IPS DF 6.9 (cell line): ENCODE data around the gene MARS1.
"Not testable (repeated sequence)": the region's sequence is repeated elsewhere in the genome, so short reads cannot be mapped to it uniquely, and the experiment has no call there.

ENCODE experiments used
- DNase-seq: peaks from one replicate; pipeline ENCODE4 v3.0.0-alpha.2; 2013; ENCODE audit warnings: low read depth, low spot score
- H3K27ac ChIP-seq: one replicate; pipeline ENCODE4 v1.5.1; 2013; ENCODE audit warnings: low read length, control low read depth
- H3K27me3 ChIP-seq: 2 replicates; pipeline ENCODE4 v1.6.1; 2013; ENCODE audit warnings: mild to moderate bottlenecking, low read length; ENCODE audit not compliant: control insufficient read depth, insufficient read depth
- H3K36me3 ChIP-seq: 2 replicates; pipeline ENCODE4 v1.6.1; 2013; ENCODE audit warnings: low read length; ENCODE audit not compliant: control insufficient read depth, insufficient read depth
- H3K4me1 ChIP-seq: 2 replicates; pipeline ENCODE4 v1.6.1; 2013; ENCODE audit warnings: low read length; ENCODE audit not compliant: control insufficient read depth, insufficient read depth
- H3K4me3 ChIP-seq: 2 replicates; pipeline ENCODE4 v1.5.1; 2013; ENCODE audit warnings: mild to moderate bottlenecking, low read length
- H3K9me3 ChIP-seq: 2 replicates; pipeline ENCODE4 v1.6.1; 2013; ENCODE audit warnings: low read length, inconsistent platforms; ENCODE audit not compliant: control insufficient read depth, insufficient read depth
- WGBS: extraction: QIAGEN DNeasy Blood & Tissue Kit; methylation state at CpG from one replicate; pipeline ENCODE4 v1.1.7; 2013; ENCODE audit warnings: mixed read lengths, missing lambda C conversion rate; ENCODE audit not compliant: insufficient read length, insufficient coverage; 5-methylcytosine and 5-hydroxymethylcytosine counted together

Gene MARS1

DNA sequence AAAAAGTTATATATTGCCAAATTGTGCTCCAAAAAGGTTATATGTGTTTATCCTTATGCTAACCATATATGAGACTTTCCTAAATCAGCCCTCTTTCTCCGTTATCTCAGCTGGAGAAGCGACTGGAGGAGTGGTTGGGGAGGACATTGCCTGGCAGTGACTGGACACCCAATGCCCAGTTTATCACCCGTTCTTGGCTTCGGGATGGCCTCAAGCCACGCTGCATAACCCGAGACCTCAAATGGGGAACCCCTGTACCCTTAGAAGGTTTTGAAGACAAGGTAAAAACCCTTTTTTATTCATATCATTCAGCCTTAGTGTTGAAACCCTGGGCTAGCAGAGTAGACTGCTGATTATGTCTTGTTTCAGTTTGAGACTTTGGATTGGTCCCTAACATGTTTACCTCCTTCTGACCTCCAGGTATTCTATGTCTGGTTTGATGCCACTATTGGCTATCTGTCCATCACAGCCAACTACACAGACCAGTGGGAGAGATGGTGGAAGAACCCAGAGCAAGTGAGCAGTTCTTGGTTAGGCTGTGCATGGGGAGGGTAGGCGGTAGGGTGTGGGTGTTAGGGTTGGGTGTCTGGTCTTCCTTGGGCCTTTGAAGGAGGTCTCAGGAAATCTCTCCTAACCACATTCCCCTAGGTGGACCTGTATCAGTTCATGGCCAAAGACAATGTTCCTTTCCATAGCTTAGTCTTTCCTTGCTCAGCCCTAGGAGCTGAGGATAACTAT is 23.9 kb downstream of the MARS1 start:
- no CpG with 5 or more reads among the region's 7 CpGs for WGBS
- H3K9me3 ChIP-seq = no peaks in the 10 kb centered on the region

DNA sequence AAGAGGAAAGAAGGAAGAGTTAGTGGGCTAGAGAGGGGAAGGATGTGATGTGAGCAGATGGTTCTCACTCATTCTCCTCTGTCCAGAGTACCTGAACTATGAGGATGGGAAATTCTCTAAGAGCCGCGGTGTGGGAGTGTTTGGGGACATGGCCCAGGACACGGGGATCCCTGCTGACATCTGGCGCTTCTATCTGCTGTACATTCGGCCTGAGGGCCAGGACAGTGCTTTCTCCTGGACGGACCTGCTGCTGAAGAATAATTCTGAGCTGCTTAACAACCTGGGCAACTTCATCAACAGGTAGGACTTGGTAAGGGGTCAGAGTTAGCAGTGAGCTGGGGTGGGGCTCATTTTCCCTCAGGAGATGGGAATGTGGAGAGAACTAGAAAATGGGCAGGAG is 24.8 kb downstream of the MARS1 start:
- WGBS = no CpG with 5 or more reads among the region's 6 CpGs
- DNase-seq = no peak
- Histone ChIP-seq H3K27me3 (no peaks in the 10 kb centered on the region), H3K4me1 (no peaks in the 10 kb centered on the region), H3K9me3 (no peaks in the 10 kb centered on the region), H3K36me3 (peaks cover 50% of the 10 kb centered on the region), H3K27ac (no peak overlapping the region), H3K4me3 (no peak overlapping the region)

More for the DNA sequence above, 23.9 kb downstream of the MARS1 start:
- Histone ChIP-seq H3K27me3 (no peaks in the 10 kb centered on the region), H3K4me3 (no peak overlapping the region), H3K36me3 (peaks cover 43% of the 10 kb centered on the region), H3K27ac (no peak overlapping the region), H3K4me1 (no peaks in the 10 kb centered on the region)
- no peak for DNase-seq

DNA sequence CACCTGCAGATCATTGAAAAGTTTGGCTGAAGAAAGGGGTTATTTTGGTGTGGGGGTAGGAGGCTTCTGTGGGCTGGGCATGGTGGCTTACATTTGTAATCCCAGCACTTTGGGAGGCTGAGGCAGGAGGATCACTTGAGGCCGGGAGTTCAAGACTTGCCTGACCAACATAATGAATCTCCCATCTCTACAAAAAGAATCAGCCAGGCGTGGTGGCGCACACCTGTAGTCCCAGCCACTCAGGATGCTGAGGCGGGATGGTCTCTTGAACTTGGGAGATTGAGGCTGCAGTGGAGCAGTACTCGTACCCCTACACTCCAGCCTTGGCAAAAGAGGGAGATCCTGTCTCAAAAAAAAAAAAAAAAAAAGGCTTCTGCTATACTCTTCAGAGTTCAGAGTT is 25.4 kb downstream of the MARS1 start:
- DNase-seq = no peak
- Histone ChIP-seq H3K4me3 (no peak overlapping the region), H3K27ac (no peak overlapping the region), H3K4me1 (no peaks in the 10 kb centered on the region), H3K36me3 (peaks cover 50% of the 10 kb centered on the region), H3K9me3 (no peaks in the 10 kb centered on the region), H3K27me3 (no peaks in the 10 kb centered on the region)
- WGBS = no CpG with 5 or more reads among the region's 5 CpGs

DNA sequence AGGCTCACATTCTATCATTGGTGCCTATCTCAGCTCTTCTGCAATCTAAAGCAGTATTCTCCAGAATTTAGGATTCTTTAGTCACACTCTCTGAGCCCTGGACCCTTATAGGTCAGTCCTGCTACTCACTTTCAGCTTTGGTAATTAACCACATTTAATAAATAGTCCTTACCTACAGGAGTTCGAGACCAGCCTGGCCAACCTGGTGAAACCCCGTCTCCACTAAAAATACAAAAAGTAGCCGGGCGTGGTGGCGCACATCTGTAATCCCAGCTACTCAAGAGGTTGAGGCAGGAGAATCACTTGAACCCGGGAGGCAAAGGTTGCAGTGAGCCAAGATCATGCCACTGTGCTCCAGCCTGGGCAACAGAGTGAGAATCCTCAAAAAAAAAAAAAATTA is 25.8 kb downstream of the MARS1 start:
- H3K27ac ChIP-seq, H3K4me1 ChIP-seq, DNase-seq, H3K27me3 ChIP-seq, H3K9me3 ChIP-seq, H3K4me3 ChIP-seq: not testable (repeated sequence)
- H3K36me3 ChIP-seq = peaks cover 50% of the 10 kb centered on the region
- no CpG with 5 or more reads among the region's 6 CpGs for WGBS

DNA sequence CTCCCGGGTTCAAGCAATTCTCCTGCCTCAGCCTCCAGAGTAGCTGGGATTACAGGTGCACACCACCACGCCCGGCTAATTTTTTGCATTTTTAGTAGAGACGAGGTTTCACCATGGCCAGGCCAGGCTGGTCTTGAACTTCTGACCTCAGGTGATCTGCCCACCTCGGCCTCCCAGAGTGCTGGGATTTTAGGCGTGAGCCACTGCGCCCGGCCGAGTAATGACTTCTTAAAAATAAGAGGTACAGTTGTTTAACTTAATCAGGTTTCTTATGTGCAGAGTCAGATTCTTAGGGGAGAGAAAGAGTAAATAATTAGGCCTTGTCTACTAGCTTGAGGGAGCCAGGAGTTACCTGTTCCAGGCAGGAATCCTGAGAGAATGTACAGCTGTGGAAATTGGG is 26.4 kb downstream of the MARS1 start:
- not testable (repeated sequence) for H3K9me3 ChIP-seq, H3K27ac ChIP-seq, H3K27me3 ChIP-seq, H3K4me3 ChIP-seq, DNase-seq, H3K4me1 ChIP-seq
- peaks cover 50% of the 10 kb centered on the region for H3K36me3 ChIP-seq
- no CpG with 5 or more reads among the region's 9 CpGs for WGBS

DNA sequence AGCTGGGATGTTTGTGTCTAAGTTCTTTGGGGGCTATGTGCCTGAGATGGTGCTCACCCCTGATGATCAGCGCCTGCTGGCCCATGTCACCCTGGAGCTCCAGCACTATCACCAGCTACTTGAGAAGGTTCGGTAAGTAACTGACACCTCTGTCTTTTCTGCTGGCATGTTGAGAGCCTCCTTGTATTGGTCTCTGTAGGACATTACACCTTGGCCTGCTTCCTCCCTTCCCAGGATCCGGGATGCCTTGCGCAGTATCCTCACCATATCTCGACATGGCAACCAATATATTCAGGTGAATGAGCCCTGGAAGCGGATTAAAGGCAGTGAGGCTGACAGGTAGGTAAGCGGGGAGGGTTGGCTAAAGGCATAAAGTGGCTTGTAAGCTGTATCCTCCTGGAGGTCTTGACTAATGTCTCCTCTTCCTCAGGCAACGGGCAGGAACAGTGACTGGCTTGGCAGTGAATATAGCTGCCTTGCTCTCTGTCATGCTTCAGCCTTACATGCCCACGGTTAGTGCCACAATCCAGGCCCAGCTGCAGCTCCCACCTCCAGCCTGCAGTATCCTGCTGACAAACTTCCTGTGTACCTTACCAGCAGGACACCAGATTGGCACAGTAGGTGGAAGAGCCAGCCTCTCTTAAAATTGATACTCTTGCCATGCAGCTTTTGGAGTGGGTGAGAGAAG is 27.0 kb downstream of the MARS1 start:
- DNase-seq = no peak
- WGBS = no CpG with 5 or more reads among the region's 9 CpGs
- Histone ChIP-seq H3K4me1 (no peaks in the 10 kb centered on the region), H3K27me3 (no peaks in the 10 kb centered on the region), H3K9me3 (no peaks in the 10 kb centered on the region), H3K4me3 (no peak overlapping the region), H3K36me3 (peaks cover 50% of the 10 kb centered on the region), H3K27ac (no peak overlapping the region)

DNA sequence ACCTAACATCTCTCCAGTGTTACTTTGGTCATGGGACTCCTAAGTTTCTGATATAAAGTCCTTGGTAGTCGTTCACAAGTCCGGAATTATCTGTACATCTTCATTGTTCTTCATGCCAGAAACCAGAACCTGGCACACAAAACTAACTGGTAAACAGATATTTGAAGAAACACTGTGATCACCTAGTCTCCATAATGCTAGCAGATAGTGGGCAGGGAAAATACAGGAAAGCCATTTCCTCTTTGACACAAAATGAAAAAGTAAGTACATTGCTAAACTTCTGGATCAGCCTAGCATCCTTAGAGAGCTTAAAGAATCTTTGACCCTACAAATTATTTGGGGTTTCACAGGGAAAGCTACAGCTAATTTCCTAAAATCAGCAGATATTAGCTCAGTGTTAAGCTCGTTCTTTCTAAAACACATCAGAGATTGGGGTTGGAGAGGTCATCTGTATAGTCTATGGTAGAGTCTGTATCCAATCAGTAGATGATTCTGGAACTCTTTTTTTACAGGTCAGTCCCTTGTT is 27.6 kb downstream of the MARS1 start:
- Histone ChIP-seq H3K36me3 (peaks cover 50% of the 10 kb centered on the region), H3K27me3 (no peaks in the 10 kb centered on the region), H3K27ac (no peak overlapping the region), H3K4me3 (no peak overlapping the region), H3K9me3 (no peaks in the 10 kb centered on the region), H3K4me1 (no peaks in the 10 kb centered on the region)
- DNase-seq = no peak
- WGBS = no CpG with 5 or more reads among the region's 3 CpGs

DNA sequence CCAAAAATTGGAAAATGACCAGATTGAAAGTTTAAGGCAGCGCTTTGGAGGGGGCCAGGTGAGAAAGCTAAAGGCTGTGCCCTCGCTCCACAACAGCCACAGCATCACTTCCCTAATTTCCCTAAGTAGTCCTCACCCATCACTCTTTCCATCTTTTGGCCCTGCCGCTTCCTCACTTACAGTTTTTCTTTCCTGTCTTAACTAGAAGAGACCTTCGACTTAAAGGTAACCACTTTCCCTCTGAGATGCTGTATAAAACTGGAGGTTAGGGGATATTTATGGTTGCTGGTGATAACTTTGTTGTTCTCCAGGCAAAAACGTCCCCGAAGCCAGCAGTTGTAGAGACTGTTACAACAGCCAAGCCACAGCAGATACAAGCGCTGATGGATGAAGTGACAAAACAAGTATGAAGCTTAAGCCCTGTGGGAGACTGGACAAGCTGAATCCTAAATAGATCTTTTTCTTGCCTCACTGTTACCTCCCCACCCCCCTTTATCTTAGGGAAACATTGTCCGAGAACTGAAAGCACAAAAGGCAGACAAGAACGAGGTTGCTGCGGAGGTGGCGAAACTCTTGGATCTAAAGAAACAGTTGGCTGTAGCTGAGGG is 28.2 kb downstream of the MARS1 start:
- Histone ChIP-seq H3K4me3 (no peak overlapping the region), H3K9me3 (no peaks in the 10 kb centered on the region), H3K27me3 (no peaks in the 10 kb centered on the region), H3K36me3 (peaks cover 50% of the 10 kb centered on the region), H3K27ac (no peak overlapping the region), H3K4me1 (no peaks in the 10 kb centered on the region)
- WGBS = no CpG with 5 or more reads among the region's 11 CpGs
- no peak for DNase-seq

DNA sequence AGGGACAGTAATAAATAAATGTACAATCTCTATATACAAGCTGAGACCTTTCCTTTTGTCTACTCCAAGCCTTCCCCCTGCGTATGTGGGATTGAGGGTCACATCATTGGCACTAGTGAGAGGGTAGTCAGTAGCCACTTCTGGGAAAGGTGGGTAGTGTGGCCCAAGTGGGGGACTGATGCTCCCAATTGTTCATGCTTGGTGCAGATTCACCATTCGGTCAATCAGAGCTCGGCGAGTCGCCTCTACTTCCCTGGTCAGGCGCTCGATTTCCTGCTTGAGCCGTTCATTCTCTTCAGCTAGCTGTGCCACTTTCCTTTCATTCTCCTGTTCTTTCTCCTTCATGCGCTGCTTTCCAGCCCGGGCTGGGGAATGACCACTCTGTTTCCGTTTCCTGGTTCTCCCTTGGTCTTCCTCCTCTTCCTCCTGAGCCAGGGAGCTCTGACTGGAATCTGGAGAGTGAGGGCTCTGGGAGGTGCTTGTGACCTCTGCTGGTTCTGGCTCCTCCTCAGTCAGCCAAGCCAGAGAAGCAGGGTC is 28.8 kb downstream of the MARS1 start:
- Histone ChIP-seq H3K9me3 (no peaks in the 10 kb centered on the region), H3K4me3 (no peak overlapping the region), H3K27ac (no peak overlapping the region), H3K4me1 (peaks cover 3% of the 10 kb centered on the region; the same call in 1 of the 2 replicates), H3K36me3 (peaks cover 43% of the 10 kb centered on the region), H3K27me3 (no peaks in the 10 kb centered on the region)
- no peak for DNase-seq
- no CpG with 5 or more reads among the region's 11 CpGs for WGBS

DNA sequence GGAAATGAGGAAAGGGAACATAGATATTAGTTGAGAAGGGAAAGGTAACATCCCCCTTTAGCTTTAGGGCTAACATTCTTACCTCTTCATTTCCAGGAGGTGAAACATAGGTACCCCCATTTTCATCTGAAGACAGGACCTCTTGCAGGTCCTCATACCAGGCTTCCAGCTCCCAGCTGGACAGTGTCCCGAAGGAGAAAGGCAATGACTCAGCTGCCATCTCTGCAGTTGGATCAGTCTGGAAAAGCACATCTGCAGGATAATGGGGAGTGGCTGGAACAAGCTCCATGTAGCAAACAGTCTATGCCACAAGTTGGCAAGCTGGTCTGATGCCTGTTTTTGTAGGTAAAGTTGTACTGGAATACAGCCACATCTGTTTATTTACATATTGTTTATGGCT is 29.3 kb downstream of the MARS1 start:
- DNase-seq = no peak
- no peak overlapping the region for H3K4me3 ChIP-seq
- H3K4me1 ChIP-seq = peaks cover 5% of the 10 kb centered on the region; the same call in 1 of the 2 replicates
- peaks cover 38% of the 10 kb centered on the region for H3K36me3 ChIP-seq
- no peak overlapping the region for H3K27ac ChIP-seq
- no peaks in the 10 kb centered on the region for H3K27me3 ChIP-seq
- H3K9me3 ChIP-seq = no peaks in the 10 kb centered on the region
- WGBS = no CpG with 5 or more reads among the region's 1 CpG
